Esophagus (tissue), 2 donors: Measurements from ENCODE around the gene HOXA13. TPM values are rescaled to one million over a fixed set of nuclear protein-coding genes. Genes with fewer than 3 reads are reported as not detected.

Experiments
- H3K27ac ChIP-seq, 2 donors: one replicate each; pipeline ENCODE4 v1.5.1; 2013; ENCODE audit warnings: low read depth in 2 of 2, mild to moderate bottlenecking in 2 of 2, inconsistent platforms in 1 of 2, low read length in 1 of 2, moderate library complexity in 1 of 2
- H3K27me3 ChIP-seq, 2 donors: one replicate each; pipeline ENCODE4 v1.6.1; 2013; ENCODE audit warnings: low read length in 2 of 2, control low read depth in 1 of 2, mild to moderate bottlenecking in 1 of 2; ENCODE audit not compliant: insufficient read depth in 2 of 2, control insufficient read depth in 1 of 2
- H3K36me3 ChIP-seq, 2 donors: one replicate each; pipeline ENCODE4 v1.6.1; 2013; ENCODE audit warnings: low read length in 1 of 2; ENCODE audit not compliant: control insufficient read depth in 2 of 2, insufficient read depth in 2 of 2
- H3K4me1 ChIP-seq, 2 donors: one replicate each; pipeline ENCODE4 v1.6.1; 2013; ENCODE audit warnings: low read length in 1 of 2; ENCODE audit not compliant: control insufficient read depth in 2 of 2, insufficient read depth in 2 of 2
- H3K4me3 ChIP-seq, 2 donors: one replicate each; pipeline ENCODE4 v1.5.1; 2013; ENCODE audit warnings: low read length in 2 of 2, mild to moderate bottlenecking in 2 of 2, low read depth in 1 of 2, moderate library complexity in 1 of 2
- H3K9me3 ChIP-seq, 2 donors: one replicate each; pipeline ENCODE4 v1.6.1; 2013; ENCODE audit warnings: mild to moderate bottlenecking in 2 of 2, low read depth in 1 of 2, low read length in 1 of 2, moderate library complexity in 1 of 2; ENCODE audit not compliant: control insufficient read depth in 2 of 2, insufficient read depth in 1 of 2
- WGBS, 2 donors: extraction: QIAGEN DNeasy Blood & Tissue Kit; methylation state at CpG; one replicate each; pipeline ENCODE4 v1.1.7; 2013; 5-methylcytosine and 5-hydroxymethylcytosine counted together
- polyA plus RNA-seq, 2 donors: library from polyadenylated mRNA; stranded (reverse); fragments of 200-250 nt; gene quantifications; one replicate each; pipeline ENCODE4 v1.2.3, GENCODE V29; 2013
- donor health status: healthy with polysubstance abuse.
- donor health status: Bipolar disorder and iron deficiency.

Gene HOXA13
- polyA plus RNA-seq, 2 donors, result not detected

GRCh38 chr7:27202018-27202861 is 2.3 kb upstream of the HOXA13 start:
- Histone ChIP-seq H3K4me1 (peaks cover 18% of the 10 kb centered on the region in 2 donors), H3K4me3 (no peak overlapping the region), H3K36me3 (no peaks in the 10 kb centered on the region), H3K27ac (no peak overlapping the region), H3K27me3 (peaks cover 15 to 73% of the 10 kb centered on the region in 2 donors), H3K9me3 (peaks cover 0 to 3% of the 10 kb centered on the region in 2 donors)
- 27% methylated on average over 30 of the region's 30 CpGs for WGBS, 2 donors

DNA sequence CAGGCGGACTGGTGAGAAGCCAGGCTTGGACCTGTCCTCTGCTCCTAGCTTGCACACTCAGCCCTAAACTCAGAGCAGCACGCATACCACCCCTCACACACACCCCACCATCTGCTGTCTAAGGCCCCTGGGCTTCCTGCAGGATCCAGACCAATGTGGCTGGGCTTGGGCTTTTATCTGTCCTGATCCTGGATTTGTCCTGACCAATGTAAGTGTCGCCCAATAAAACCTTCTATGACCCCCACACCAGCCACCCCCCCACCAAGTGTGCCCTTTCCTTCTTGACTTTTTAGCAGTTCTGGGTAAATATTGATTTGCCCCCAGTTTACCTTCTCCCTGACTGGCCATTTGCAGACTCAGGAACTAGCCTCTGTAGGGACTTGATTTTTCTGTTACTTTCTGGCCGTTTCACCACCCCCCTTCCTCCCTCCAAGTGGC is 1.7 kb upstream of the HOXA13 start:
- Histone ChIP-seq H3K4me3 (peak overlapping the region in 1 of 2 donors; percentile 21), H3K9me3 (peaks cover 0 to 3% of the 10 kb centered on the region in 2 donors), H3K36me3 (no peaks in the 10 kb centered on the region), H3K27ac (no peak overlapping the region), H3K27me3 (peaks cover 15 to 73% of the 10 kb centered on the region in 2 donors), H3K4me1 (peaks cover 18% of the 10 kb centered on the region in 2 donors)
- 14 to 20% methylated on average over 4 of the region's 4 CpGs for WGBS, 2 donors

- no peak overlapping the region for H3K27ac ChIP-seq
- peaks cover 15 to 73% of the 10 kb centered on the region in 2 donors for H3K27me3 ChIP-seq
- WGBS, 2 donors, result 13 to 15% methylated on average over 14 of the region's 14 CpGs
- peak overlapping the region in 1 of 2 donors; percentile 60 for H3K4me3 ChIP-seq
- peaks cover 0 to 3% of the 10 kb centered on the region in 2 donors for H3K9me3 ChIP-seq
- no peaks in the 10 kb centered on the region for H3K36me3 ChIP-seq
- peaks cover 18% of the 10 kb centered on the region in 2 donors for H3K4me1 ChIP-seq
Measured at GRCh38 chr7:27200761-27201579, 1.1 kb upstream of the HOXA13 start.

GRCh38 chr7:27198871-27199801 is 755 bp downstream of the HOXA13 start:
- Histone ChIP-seq H3K27me3 (peaks cover 27 to 62% of the 10 kb centered on the region in 2 donors), H3K36me3 (no peaks in the 10 kb centered on the region), H3K4me1 (peaks cover 18% of the 10 kb centered on the region in 2 donors), H3K4me3 (peak overlapping the region; percentile 18 to 60), H3K27ac (no peak overlapping the region), H3K9me3 (peaks cover 0 to 3% of the 10 kb centered on the region in 2 donors)
- 2 to 3% methylated on average over 70 to 93 of the region's 93 CpGs for WGBS, 2 donors

DNA sequence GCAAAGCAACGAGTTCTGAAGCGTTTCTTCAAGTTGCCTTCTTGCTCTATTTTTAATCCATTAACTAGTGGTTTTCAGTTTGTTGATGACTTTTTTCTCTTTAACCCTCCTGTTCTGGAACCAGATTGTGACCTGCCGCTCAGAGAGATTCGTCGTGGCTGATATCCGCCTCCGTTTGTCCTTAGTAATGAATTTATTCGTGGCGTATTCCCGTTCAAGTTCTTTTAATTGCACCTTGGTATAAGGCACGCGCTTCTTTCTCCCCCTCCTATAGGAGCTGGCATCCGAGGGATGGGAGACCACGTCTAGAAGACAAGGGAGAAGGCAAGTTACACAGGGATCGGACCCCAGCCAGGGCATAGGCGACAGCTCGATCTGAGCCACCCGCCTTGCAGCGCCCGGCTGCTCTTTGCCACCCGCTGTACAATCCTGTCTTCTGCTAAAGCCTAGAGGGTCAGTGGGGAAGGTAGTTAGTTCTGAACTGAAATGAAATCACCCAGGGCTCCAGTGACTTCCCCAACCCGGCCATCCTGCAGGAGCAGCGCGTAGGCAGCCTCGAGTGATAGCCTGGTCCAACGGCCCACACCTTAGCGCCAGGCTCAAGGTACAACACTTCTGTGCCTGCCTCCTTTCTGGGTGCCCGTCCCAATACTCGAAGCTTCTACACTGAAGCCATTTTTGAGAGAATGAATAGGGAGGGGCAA is 1.6 kb downstream of the HOXA13 start:
- Histone ChIP-seq H3K4me3 (no peak overlapping the region), H3K4me1 (peaks cover 18% of the 10 kb centered on the region in 2 donors), H3K36me3 (no peaks in the 10 kb centered on the region), H3K27ac (no peak overlapping the region), H3K9me3 (peaks cover 0 to 3% of the 10 kb centered on the region in 2 donors), H3K27me3 (peaks cover 33 to 65% of the 10 kb centered on the region in 2 donors)
- WGBS, 2 donors, result 14 to 16% methylated on average over 29 of the region's 29 CpGs

- Histone ChIP-seq H3K4me3 (no peak overlapping the region), H3K9me3 (peaks cover 0 to 3% of the 10 kb centered on the region in 2 donors), H3K27me3 (peaks cover 33 to 65% of the 10 kb centered on the region in 2 donors), H3K36me3 (no peaks in the 10 kb centered on the region), H3K27ac (no peak overlapping the region), H3K4me1 (peaks cover 18 to 21% of the 10 kb centered on the region in 2 donors)
- WGBS, 2 donors, result 25 to 28% methylated on average over 18 of the region's 18 CpGs
Measured at GRCh38 chr7:27197137-27198042, 2.5 kb downstream of the HOXA13 start.

GRCh38 chr7:27196287-27196767 is 3.6 kb downstream of the HOXA13 start:
- H3K36me3 ChIP-seq, result no peaks in the 10 kb centered on the region
- peaks cover 19 to 25% of the 10 kb centered on the region in 2 donors for H3K4me1 ChIP-seq
- H3K27me3 ChIP-seq, result peaks cover 38 to 66% of the 10 kb centered on the region in 2 donors
- H3K9me3 ChIP-seq, result peaks cover 0 to 3% of the 10 kb centered on the region in 2 donors
- WGBS, 2 donors, result 3% methylated on average over 6 of the region's 6 CpGs
- no peak overlapping the region for H3K27ac ChIP-seq
- no peak overlapping the region for H3K4me3 ChIP-seq
